WTC11 (cell line): ENCODE measurements around the gene TIGD1.

Source experiments
- MYBL2 ChIP-seq: sonication (generic); formaldehyde crosslinking; IDR thresholded peaks from 2 replicates; pipeline ENCODE4 v1.8.1; 2023; ENCODE audit warnings: mild to moderate bottlenecking, moderate library complexity, missing genetic modification reagents
- NFE2L1 ChIP-seq: sonication (generic); formaldehyde crosslinking; IDR thresholded peaks from 2 replicates; pipeline ENCODE4 v1.8.1; 2023; ENCODE audit warnings: missing genetic modification reagents
- ZNF317 ChIP-seq: sonication (generic); formaldehyde crosslinking; IDR thresholded peaks from 2 replicates; pipeline ENCODE4 v1.8.1; 2023; ENCODE audit warnings: low read depth, mild to moderate bottlenecking, moderate library complexity, missing genetic modification reagents, borderline replicate concordance
- TF ChIP-seq, protein P1 (sequence below): sonication (generic); formaldehyde crosslinking; conservative IDR thresholded peaks from 2 replicates; pipeline ENCODE4 v1.8.1; 2023; ENCODE audit warnings: mild to moderate bottlenecking, low read depth, missing genetic modification reagents, moderate library complexity
- TF ChIP-seq, protein P2 (sequence below): sonication (generic); formaldehyde crosslinking; IDR thresholded peaks from 2 replicates; pipeline ENCODE4 v1.8.1; 2022; ENCODE audit warnings: low read depth, missing genetic modification reagents, borderline replicate concordance
- TF ChIP-seq, protein P3 (sequence below): fragments of 200-600 bp; IDR thresholded peaks from 2 replicates; pipeline ENCODE4 v1.8.0; 2022; ENCODE audit warnings: antibody characterized with exemption
- TF ChIP-seq, protein P4 (sequence below): sonication (generic); formaldehyde crosslinking; IDR thresholded peaks from 2 replicates; pipeline ENCODE4 v1.8.0; 2023; ENCODE audit warnings: missing genetic modification reagents, mild to moderate bottlenecking, borderline replicate concordance
- TF ChIP-seq, protein P5 (sequence below): sonication (generic); formaldehyde crosslinking; IDR thresholded peaks from 2 replicates; pipeline ENCODE4 v1.8.0; 2023; ENCODE audit warnings: mild to moderate bottlenecking, missing genetic modification reagents

DNA sequence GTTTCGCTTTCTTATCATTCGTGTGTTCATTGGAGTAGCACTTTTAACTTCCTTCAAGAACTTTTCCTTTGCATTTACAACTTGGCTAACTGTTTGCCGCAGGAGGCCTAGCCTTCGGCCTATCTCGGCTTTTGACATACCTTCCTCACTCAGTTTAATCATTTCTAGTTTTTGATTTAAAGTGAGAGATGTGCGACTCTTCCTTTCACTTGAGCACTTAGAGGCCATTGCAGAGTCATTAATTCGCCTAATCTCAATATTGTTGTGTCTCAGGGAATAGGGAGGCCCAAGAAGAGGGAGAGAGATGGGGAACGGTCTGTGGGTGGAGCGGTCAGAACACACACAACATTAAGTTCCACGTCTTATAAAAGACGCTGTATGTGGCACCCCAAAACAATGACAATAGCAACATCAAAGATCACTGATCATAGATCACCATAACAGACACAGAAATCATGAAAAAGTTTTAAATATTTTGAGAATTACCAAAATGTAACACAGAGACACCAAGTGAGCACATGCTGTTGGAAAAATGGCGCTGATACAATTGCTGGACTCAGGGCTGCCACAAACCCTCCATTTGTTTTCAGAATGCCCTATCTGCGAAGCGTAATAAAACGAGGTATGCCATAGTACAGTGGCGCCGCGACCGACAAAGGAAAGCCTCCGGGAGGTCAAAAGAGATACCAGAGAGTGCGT is 553 bp downstream of the TIGD1 start:
- TF ChIP-seq MYBL2 (CRISPR knock-in tag) (no peak), NFE2L1 (CRISPR knock-in tag) (no peak), ZNF317 (CRISPR knock-in tag) (no peak)
- TF ChIP-seq, protein P1, sequence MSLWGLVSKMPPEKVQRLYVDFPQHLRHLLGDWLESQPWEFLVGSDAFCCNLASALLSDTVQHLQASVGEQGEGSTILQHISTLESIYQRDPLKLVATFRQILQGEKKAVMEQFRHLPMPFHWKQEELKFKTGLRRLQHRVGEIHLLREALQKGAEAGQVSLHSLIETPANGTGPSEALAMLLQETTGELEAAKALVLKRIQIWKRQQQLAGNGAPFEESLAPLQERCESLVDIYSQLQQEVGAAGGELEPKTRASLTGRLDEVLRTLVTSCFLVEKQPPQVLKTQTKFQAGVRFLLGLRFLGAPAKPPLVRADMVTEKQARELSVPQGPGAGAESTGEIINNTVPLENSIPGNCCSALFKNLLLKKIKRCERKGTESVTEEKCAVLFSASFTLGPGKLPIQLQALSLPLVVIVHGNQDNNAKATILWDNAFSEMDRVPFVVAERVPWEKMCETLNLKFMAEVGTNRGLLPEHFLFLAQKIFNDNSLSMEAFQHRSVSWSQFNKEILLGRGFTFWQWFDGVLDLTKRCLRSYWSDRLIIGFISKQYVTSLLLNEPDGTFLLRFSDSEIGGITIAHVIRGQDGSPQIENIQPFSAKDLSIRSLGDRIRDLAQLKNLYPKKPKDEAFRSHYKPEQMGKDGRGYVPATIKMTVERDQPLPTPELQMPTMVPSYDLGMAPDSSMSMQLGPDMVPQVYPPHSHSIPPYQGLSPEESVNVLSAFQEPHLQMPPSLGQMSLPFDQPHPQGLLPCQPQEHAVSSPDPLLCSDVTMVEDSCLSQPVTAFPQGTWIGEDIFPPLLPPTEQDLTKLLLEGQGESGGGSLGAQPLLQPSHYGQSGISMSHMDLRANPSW (CRISPR knock-in tag): no peak
- TF ChIP-seq, protein P2, sequence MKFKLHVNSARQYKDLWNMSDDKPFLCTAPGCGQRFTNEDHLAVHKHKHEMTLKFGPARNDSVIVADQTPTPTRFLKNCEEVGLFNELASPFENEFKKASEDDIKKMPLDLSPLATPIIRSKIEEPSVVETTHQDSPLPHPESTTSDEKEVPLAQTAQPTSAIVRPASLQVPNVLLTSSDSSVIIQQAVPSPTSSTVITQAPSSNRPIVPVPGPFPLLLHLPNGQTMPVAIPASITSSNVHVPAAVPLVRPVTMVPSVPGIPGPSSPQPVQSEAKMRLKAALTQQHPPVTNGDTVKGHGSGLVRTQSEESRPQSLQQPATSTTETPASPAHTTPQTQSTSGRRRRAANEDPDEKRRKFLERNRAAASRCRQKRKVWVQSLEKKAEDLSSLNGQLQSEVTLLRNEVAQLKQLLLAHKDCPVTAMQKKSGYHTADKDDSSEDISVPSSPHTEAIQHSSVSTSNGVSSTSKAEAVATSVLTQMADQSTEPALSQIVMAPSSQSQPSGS (CRISPR knock-in tag): no peak
- TF ChIP-seq, protein P3, sequence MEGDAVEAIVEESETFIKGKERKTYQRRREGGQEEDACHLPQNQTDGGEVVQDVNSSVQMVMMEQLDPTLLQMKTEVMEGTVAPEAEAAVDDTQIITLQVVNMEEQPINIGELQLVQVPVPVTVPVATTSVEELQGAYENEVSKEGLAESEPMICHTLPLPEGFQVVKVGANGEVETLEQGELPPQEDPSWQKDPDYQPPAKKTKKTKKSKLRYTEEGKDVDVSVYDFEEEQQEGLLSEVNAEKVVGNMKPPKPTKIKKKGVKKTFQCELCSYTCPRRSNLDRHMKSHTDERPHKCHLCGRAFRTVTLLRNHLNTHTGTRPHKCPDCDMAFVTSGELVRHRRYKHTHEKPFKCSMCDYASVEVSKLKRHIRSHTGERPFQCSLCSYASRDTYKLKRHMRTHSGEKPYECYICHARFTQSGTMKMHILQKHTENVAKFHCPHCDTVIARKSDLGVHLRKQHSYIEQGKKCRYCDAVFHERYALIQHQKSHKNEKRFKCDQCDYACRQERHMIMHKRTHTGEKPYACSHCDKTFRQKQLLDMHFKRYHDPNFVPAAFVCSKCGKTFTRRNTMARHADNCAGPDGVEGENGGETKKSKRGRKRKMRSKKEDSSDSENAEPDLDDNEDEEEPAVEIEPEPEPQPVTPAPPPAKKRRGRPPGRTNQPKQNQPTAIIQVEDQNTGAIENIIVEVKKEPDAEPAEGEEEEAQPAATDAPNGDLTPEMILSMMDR: no peak
- TF ChIP-seq, protein P4, sequence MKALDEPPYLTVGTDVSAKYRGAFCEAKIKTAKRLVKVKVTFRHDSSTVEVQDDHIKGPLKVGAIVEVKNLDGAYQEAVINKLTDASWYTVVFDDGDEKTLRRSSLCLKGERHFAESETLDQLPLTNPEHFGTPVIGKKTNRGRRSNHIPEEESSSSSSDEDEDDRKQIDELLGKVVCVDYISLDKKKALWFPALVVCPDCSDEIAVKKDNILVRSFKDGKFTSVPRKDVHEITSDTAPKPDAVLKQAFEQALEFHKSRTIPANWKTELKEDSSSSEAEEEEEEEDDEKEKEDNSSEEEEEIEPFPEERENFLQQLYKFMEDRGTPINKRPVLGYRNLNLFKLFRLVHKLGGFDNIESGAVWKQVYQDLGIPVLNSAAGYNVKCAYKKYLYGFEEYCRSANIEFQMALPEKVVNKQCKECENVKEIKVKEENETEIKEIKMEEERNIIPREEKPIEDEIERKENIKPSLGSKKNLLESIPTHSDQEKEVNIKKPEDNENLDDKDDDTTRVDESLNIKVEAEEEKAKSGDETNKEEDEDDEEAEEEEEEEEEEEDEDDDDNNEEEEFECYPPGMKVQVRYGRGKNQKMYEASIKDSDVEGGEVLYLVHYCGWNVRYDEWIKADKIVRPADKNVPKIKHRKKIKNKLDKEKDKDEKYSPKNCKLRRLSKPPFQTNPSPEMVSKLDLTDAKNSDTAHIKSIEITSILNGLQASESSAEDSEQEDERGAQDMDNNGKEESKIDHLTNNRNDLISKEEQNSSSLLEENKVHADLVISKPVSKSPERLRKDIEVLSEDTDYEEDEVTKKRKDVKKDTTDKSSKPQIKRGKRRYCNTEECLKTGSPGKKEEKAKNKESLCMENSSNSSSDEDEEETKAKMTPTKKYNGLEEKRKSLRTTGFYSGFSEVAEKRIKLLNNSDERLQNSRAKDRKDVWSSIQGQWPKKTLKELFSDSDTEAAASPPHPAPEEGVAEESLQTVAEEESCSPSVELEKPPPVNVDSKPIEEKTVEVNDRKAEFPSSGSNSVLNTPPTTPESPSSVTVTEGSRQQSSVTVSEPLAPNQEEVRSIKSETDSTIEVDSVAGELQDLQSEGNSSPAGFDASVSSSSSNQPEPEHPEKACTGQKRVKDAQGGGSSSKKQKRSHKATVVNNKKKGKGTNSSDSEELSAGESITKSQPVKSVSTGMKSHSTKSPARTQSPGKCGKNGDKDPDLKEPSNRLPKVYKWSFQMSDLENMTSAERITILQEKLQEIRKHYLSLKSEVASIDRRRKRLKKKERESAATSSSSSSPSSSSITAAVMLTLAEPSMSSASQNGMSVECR (CRISPR knock-in tag): no peak
- TF ChIP-seq, protein P5, sequence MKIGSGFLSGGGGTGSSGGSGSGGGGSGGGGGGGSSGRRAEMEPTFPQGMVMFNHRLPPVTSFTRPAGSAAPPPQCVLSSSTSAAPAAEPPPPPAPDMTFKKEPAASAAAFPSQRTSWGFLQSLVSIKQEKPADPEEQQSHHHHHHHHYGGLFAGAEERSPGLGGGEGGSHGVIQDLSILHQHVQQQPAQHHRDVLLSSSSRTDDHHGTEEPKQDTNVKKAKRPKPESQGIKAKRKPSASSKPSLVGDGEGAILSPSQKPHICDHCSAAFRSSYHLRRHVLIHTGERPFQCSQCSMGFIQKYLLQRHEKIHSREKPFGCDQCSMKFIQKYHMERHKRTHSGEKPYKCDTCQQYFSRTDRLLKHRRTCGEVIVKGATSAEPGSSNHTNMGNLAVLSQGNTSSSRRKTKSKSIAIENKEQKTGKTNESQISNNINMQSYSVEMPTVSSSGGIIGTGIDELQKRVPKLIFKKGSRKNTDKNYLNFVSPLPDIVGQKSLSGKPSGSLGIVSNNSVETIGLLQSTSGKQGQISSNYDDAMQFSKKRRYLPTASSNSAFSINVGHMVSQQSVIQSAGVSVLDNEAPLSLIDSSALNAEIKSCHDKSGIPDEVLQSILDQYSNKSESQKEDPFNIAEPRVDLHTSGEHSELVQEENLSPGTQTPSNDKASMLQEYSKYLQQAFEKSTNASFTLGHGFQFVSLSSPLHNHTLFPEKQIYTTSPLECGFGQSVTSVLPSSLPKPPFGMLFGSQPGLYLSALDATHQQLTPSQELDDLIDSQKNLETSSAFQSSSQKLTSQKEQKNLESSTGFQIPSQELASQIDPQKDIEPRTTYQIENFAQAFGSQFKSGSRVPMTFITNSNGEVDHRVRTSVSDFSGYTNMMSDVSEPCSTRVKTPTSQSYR (CRISPR knock-in tag): no peak
